CD4-positive, alpha-beta memory T cell (primary cell): ENCODE data around the gene AKNA. TPM values are rescaled to one million over a fixed set of nuclear protein-coding genes. Genes with fewer than 3 reads are reported as not detected.

Experiments used
- CTCF ChIA-PET: fragments of 350-600 bp; sonication (Branson Sonifier 250); formaldehyde crosslinking; loops from one replicate; lab custom pipeline; 2021; ENCODE audit warnings: inconsistent platforms; ENCODE audit not compliant: partially characterized antibody; lab: Charles Lee
- POLR2A ChIA-PET: fragments of 350-600 bp; sonication (Branson Sonifier 250); formaldehyde crosslinking; loops from one replicate; lab custom pipeline; 2021; ENCODE audit not compliant: partially characterized antibody; lab: Charles Lee
- DNase-seq, 5 donors: peaks; one replicate each; pipeline versions ENCODE4 v3.0.0 to v3.0.0-alpha.2; 2020 to 2022; ENCODE audit warnings: mixed read lengths in 1 of 5
- H3K27ac ChIP-seq: one replicate; pipeline ENCODE4 v1.7.0; 2013; ENCODE audit warnings: low read depth, low read length
- H3K27me3 ChIP-seq: 2 replicates; pipeline ENCODE4 v1.7.0; 2013; ENCODE audit warnings: mild to moderate bottlenecking, low read length, moderate library complexity; ENCODE audit not compliant: insufficient read depth
- H3K36me3 ChIP-seq: 2 replicates; pipeline ENCODE4 v1.7.0; 2013; ENCODE audit warnings: mild to moderate bottlenecking, low read length, moderate library complexity; ENCODE audit not compliant: insufficient read depth
- H3K4me1 ChIP-seq: 2 replicates; pipeline ENCODE4 v1.7.0; 2013; ENCODE audit warnings: mild to moderate bottlenecking, low read length, moderate library complexity; ENCODE audit not compliant: insufficient read depth
- H3K4me3 ChIP-seq, 2 donors: one replicate each; pipeline ENCODE4 v1.7.0; 2013; ENCODE audit warnings: low read length in 2 of 2, mild to moderate bottlenecking in 1 of 2
- H3K9me3 ChIP-seq, 2 donors: one replicate each; pipeline ENCODE4 v1.7.0; 2013; ENCODE audit warnings: low read length in 2 of 2, control low read depth in 1 of 2; ENCODE audit not compliant: control insufficient read depth in 1 of 2
- H3K27ac Mint-ChIP-seq, 7 donors: one replicate each; pipeline ENCODE4 v1.8.0; 2020 to 2021; ENCODE audit warnings: mixed read lengths in 7 of 7, mild to moderate bottlenecking in 6 of 7, inconsistent platforms in 3 of 7, moderate library complexity in 3 of 7
- H3K27me3 Mint-ChIP-seq, 2 donors: one replicate each; pipeline ENCODE4 v1.8.0; 2020 to 2021; ENCODE audit warnings: mixed read lengths in 2 of 2
- H3K36me3 Mint-ChIP-seq, 2 donors: one replicate each; pipeline ENCODE4 v1.8.0; 2020 to 2021; ENCODE audit warnings: mixed read lengths in 2 of 2, inconsistent platforms in 1 of 2, mild to moderate bottlenecking in 1 of 2
- H3K4me1 Mint-ChIP-seq, 4 donors: one replicate each; pipeline ENCODE4 v1.8.0; 2020 to 2021; ENCODE audit warnings: mixed read lengths in 4 of 4, mild to moderate bottlenecking in 1 of 4
- H3K4me3 Mint-ChIP-seq, 8 donors: one replicate each; pipeline ENCODE4 v1.8.0; 2020 to 2021; ENCODE audit warnings: mixed read lengths in 8 of 8, mild to moderate bottlenecking in 7 of 8, moderate library complexity in 6 of 8, inconsistent platforms in 3 of 8
- H3K9me3 Mint-ChIP-seq, 8 donors: one replicate each; pipeline ENCODE4 v1.8.0; 2020 to 2021; ENCODE audit warnings: mixed read lengths in 8 of 8, mild to moderate bottlenecking in 5 of 8, inconsistent platforms in 3 of 8, moderate library complexity in 1 of 8
- intact Hi-C: fragments of 100-400 bp; cut with micrococcal nuclease; formaldehyde crosslinking; loops from one replicate; pipeline ENCODE4 v1.15.1; 2023
- polyA plus RNA-seq, 2 donors: library from polyadenylated mRNA; unstranded; fragments of 300-500 nt; fragmentation: Illumina TruSeq; gene quantifications; one replicate each; pipeline ENCODE4 v1.2.3, GENCODE V29; 2021
- total RNA-seq, 2 experiments: library from RNA; stranded (reverse); gene quantifications; one replicate each; pipeline ENCODE4 v1.2.3, GENCODE V29; 2021

The AKNA gene
- total and polyA plus RNA-seq, 4 experiments from 2014 or later, result 1.9 to 375 (median 205) TPM

GRCh38 chr9:114432323-114433067 lies 44.7 kb upstream of the AKNA start:
- no peak for DNase-seq
- Histone ChIP-seq H3K4me3 (no peak overlapping the region), H3K36me3 (no peaks in the 10 kb centered on the region), H3K27me3 (no peaks in the 10 kb centered on the region), H3K27ac (no peak overlapping the region), H3K4me1 (peaks cover 6% of the 10 kb centered on the region), H3K9me3 (no peaks in the 10 kb centered on the region)
- no peaks in the 10 kb centered on the region for H3K9me3 Mint-ChIP-seq
- H3K27me3 Mint-ChIP-seq, result no peaks in the 10 kb centered on the region
- H3K4me3 Mint-ChIP-seq, result no peak overlapping the region
- intact Hi-C loops, result no loop called here
- ChIA-PET CTCF (interaction anchor here (1.3 to 7.0 kb wide), 3 partner anchors 24 to 220 kb away, joined by 3 to 93 read pairs (median 11); no protein-coding TSS in a partner anchor), POLR2A (interaction anchor here (1.5 kb wide), 1 partner anchor 221 kb away, joined by 4 read pairs; no protein-coding TSS in a partner anchor)
- no peaks in the 10 kb centered on the region for H3K36me3 Mint-ChIP-seq
- peaks cover 0 to 4% (median 2%) of the 10 kb centered on the region in 4 donors for H3K4me1 Mint-ChIP-seq
- no peak overlapping the region for H3K27ac Mint-ChIP-seq

GRCh38 chr9:114431770-114432169 lies 44.0 kb upstream of the AKNA start:
- no peak overlapping the region for H3K27ac ChIP-seq
- no peak overlapping the region for H3K4me3 ChIP-seq
- intact Hi-C loops, result no loop called here
- CTCF ChIA-PET, result interaction anchor here (1.3 to 7.0 kb wide), 3 partner anchors 24 to 221 kb away, joined by 3 to 93 read pairs (median 11); no protein-coding TSS in a partner anchor
- H3K4me3 Mint-ChIP-seq, result no peak overlapping the region
- POLR2A ChIA-PET, result no interaction called here
- no peak overlapping the region for H3K27ac Mint-ChIP-seq
- peaks cover 0 to 4% (median 2%) of the 10 kb centered on the region in 4 donors for H3K4me1 Mint-ChIP-seq
- no peaks in the 10 kb centered on the region for H3K36me3 ChIP-seq
- H3K27me3 Mint-ChIP-seq, result no peaks in the 10 kb centered on the region
- no peaks in the 10 kb centered on the region for H3K9me3 ChIP-seq
- no peaks in the 10 kb centered on the region for H3K27me3 ChIP-seq
- no peaks in the 10 kb centered on the region for H3K9me3 Mint-ChIP-seq
- H3K4me1 ChIP-seq, result peaks cover 6% of the 10 kb centered on the region
- no peak for DNase-seq
- no peaks in the 10 kb centered on the region for H3K36me3 Mint-ChIP-seq

- H3K27ac ChIP-seq, result no peak overlapping the region
- peaks cover 0 to 4% (median 2%) of the 10 kb centered on the region in 4 donors for H3K4me1 Mint-ChIP-seq
- POLR2A ChIA-PET, result no interaction called here
- no peak for DNase-seq
- H3K9me3 ChIP-seq, result no peaks in the 10 kb centered on the region
- CTCF ChIA-PET, result interaction anchor here (1.0 to 7.0 kb wide), 3 partner anchors 23 to 222 kb away, joined by 3 to 93 read pairs (median 4); no protein-coding TSS in a partner anchor
- intact Hi-C loops, result no loop called here
- H3K4me3 ChIP-seq, result no peak overlapping the region
- no peak overlapping the region for H3K4me3 Mint-ChIP-seq
- no peaks in the 10 kb centered on the region for H3K36me3 Mint-ChIP-seq
- H3K27me3 Mint-ChIP-seq, result no peaks in the 10 kb centered on the region
- no peaks in the 10 kb centered on the region for H3K9me3 Mint-ChIP-seq
- no peaks in the 10 kb centered on the region for H3K36me3 ChIP-seq
- peaks cover 6% of the 10 kb centered on the region for H3K4me1 ChIP-seq
- H3K27ac Mint-ChIP-seq, result no peak overlapping the region
- H3K27me3 ChIP-seq, result no peaks in the 10 kb centered on the region
Measured at GRCh38 chr9:114431003-114431402, 43.2 kb upstream of the AKNA start.

- intact Hi-C loops, result no loop called here
- peaks cover 0 to 4% (median 2%) of the 10 kb centered on the region in 4 donors for H3K4me1 Mint-ChIP-seq
- H3K27me3 Mint-ChIP-seq, result no peaks in the 10 kb centered on the region
- H3K36me3 ChIP-seq, result no peaks in the 10 kb centered on the region
- ChIA-PET POLR2A (no interaction called here), CTCF (interaction anchor here (1.0 kb wide), 1 partner anchor 57 kb away, joined by 4 read pairs; no protein-coding TSS in a partner anchor)
- no peaks in the 10 kb centered on the region for H3K36me3 Mint-ChIP-seq
- H3K4me3 Mint-ChIP-seq, result no peak overlapping the region
- H3K4me3 ChIP-seq, result no peak overlapping the region
- no peaks in the 10 kb centered on the region for H3K9me3 ChIP-seq
- H3K9me3 Mint-ChIP-seq, result no peaks in the 10 kb centered on the region
- peaks cover 6% of the 10 kb centered on the region for H3K4me1 ChIP-seq
- no peaks in the 10 kb centered on the region for H3K27me3 ChIP-seq
- H3K27ac ChIP-seq, result no peak overlapping the region
- DNase-seq, result no peak
- H3K27ac Mint-ChIP-seq, result no peak overlapping the region
Measured at GRCh38 chr9:114430457-114430856, 42.7 kb upstream of the AKNA start.

GRCh38 chr9:114429488-114429887 lies 41.7 kb upstream of the AKNA start:
- no peak overlapping the region for H3K4me3 Mint-ChIP-seq
- no peak overlapping the region for H3K4me3 ChIP-seq
- H3K36me3 Mint-ChIP-seq, result no peaks in the 10 kb centered on the region
- DNase-seq, result no peak
- H3K27ac Mint-ChIP-seq, result peak overlapping the region in 2 of 7 donors; percentile 14 to 22
- peaks cover 0 to 4% (median 2%) of the 10 kb centered on the region in 4 donors for H3K4me1 Mint-ChIP-seq
- no peaks in the 10 kb centered on the region for H3K36me3 ChIP-seq
- H3K9me3 ChIP-seq, result no peaks in the 10 kb centered on the region
- intact Hi-C loops, result no loop called here
- H3K27ac ChIP-seq, result no peak overlapping the region
- peaks cover 6% of the 10 kb centered on the region for H3K4me1 ChIP-seq
- H3K9me3 Mint-ChIP-seq, result no peaks in the 10 kb centered on the region
- no peaks in the 10 kb centered on the region for H3K27me3 Mint-ChIP-seq
- H3K27me3 ChIP-seq, result no peaks in the 10 kb centered on the region
- ChIA-PET POLR2A (no interaction called here), CTCF (interaction anchor here (4.0 kb wide), 1 partner anchor 25 kb away, joined by 17 read pairs; no protein-coding TSS in a partner anchor)

GRCh38 chr9:114428466-114428865 lies 40.7 kb upstream of the AKNA start:
- DNase-seq, result no peak
- POLR2A ChIA-PET, result no interaction called here
- no peaks in the 10 kb centered on the region for H3K36me3 ChIP-seq
- Mint-ChIP-seq H3K4me3 (no peak overlapping the region), H3K27me3 (no peaks in the 10 kb centered on the region), H3K36me3 (no peaks in the 10 kb centered on the region), H3K4me1 (no peaks in the 10 kb centered on the region), H3K27ac (no peak overlapping the region), H3K9me3 (no peaks in the 10 kb centered on the region)
- intact Hi-C loops, result no loop called here
- CTCF ChIA-PET, result interaction anchor here (1.2 to 4.0 kb wide), 2 partner anchors 24 to 225 kb away, joined by 3 to 17 read pairs; no protein-coding TSS in a partner anchor
- no peaks in the 10 kb centered on the region for H3K9me3 ChIP-seq
- H3K4me1 ChIP-seq, result no peaks in the 10 kb centered on the region
- H3K27ac ChIP-seq, result no peak overlapping the region
- no peaks in the 10 kb centered on the region for H3K27me3 ChIP-seq
- no peak overlapping the region for H3K4me3 ChIP-seq

GRCh38 chr9:114427644-114428043 lies 39.9 kb upstream of the AKNA start:
- intact Hi-C loops, result no loop called here

More at GRCh38 chr9:114427644-114428043, 39.9 kb upstream of the AKNA start:
- Mint-ChIP-seq H3K4me3 (no peak overlapping the region), H3K4me1 (no peaks in the 10 kb centered on the region), H3K9me3 (no peaks in the 10 kb centered on the region), H3K27ac (no peak overlapping the region), H3K27me3 (no peaks in the 10 kb centered on the region), H3K36me3 (no peaks in the 10 kb centered on the region)
- Histone ChIP-seq H3K27me3 (no peaks in the 10 kb centered on the region), H3K36me3 (no peaks in the 10 kb centered on the region), H3K4me3 (no peak overlapping the region), H3K9me3 (no peaks in the 10 kb centered on the region), H3K4me1 (no peaks in the 10 kb centered on the region), H3K27ac (no peak overlapping the region)
- CTCF ChIA-PET, result interaction anchor here (1.2 to 4.0 kb wide), 2 partner anchors 23 to 226 kb away, joined by 3 to 17 read pairs; no protein-coding TSS in a partner anchor
- DNase-seq, result no peak
- POLR2A ChIA-PET, result no interaction called here
